HCT116 (cell line): ENCODE measurements around the gene TFCP2. TPM values are rescaled to one million over a fixed set of nuclear protein-coding genes. Genes with fewer than 3 reads are reported as not detected.

Experiments used
- ATAC-seq: fragments of 200-7000 bp; cut with Tn5 transposase; 2 replicates; pipeline ENCODE4 v1.9.1; 2020; ENCODE audit warnings: mild to moderate bottlenecking, moderate library complexity
- BruUV-seq: library from RNA; stranded (reverse); fragments of 400-500 nt; replicated peaks from 2 replicates; lab custom pipeline; 2021; lab: Mats Ljungman, UMichigan
- CTCF ChIA-PET: fragments of 300-600 bp; sonication (Branson Sonifier 250); formaldehyde crosslinking; loops from one replicate; lab custom pipeline; 2021; ENCODE audit warnings: antibody characterized with exemption; lab: Charles Lee
- POLR2A ChIA-PET: fragments of 300-600, 350-600 bp; sonication (Branson Sonifier 250); formaldehyde crosslinking; loops from one replicate; lab custom pipeline; 2021; ENCODE audit warnings: antibody characterized with exemption; lab: Charles Lee
- RAD21 ChIA-PET, 2 experiments: fragments of 300-600 bp; sonication (Branson Sonifier 250); formaldehyde crosslinking; loops; one replicate each; lab custom pipeline; 2023; ENCODE audit warnings: low total read pairs in 2 of 2; ENCODE audit not compliant: uncharacterized antibody in 2 of 2, unreplicated experiment in 2 of 2, low non-redundant PET in 1 of 2; lab: Charles Lee
- DNase-seq: peaks from one replicate; pipeline ENCODE4 v3.0.0-alpha.2; 2010; ENCODE audit warnings: low read depth, low spot score
- H2AFZ ChIP-seq: fragments of 200-600 bp; shearing (Covaris generic), sonication (generic); 2 replicates; pipeline ENCODE4 v1.6.1; 2017; ENCODE audit warnings: low read depth, mixed run types, mixed read lengths, antibody characterized with exemption, low read length; ENCODE audit not compliant: poor library complexity, severe bottlenecking
- H3K27ac ChIP-seq: 2 replicates; pipeline ENCODE4 v1.5.1; 2012; ENCODE audit warnings: low read depth, low read length
- H3K27me3 ChIP-seq: fragments of 200-600 bp; sonication (generic); 2 replicates; pipeline ENCODE4 v1.6.1; 2016; ENCODE audit warnings: mixed run types, low read length, mixed read lengths; ENCODE audit not compliant: insufficient read depth
- H3K36me3 ChIP-seq, 2 experiments: fragments of 200-500 bp in 1 of 2; fragments of 200-600 bp in 1 of 2; sonication (Bioruptor generic) in 1 of 2; sonication (generic) in 1 of 2; 2 replicates each; pipeline versions ENCODE4 v1.5.1 to v1.6.1; 2014 to 2016; ENCODE audit warnings: low read length in 2 of 2, inconsistent platforms in 1 of 2, mixed read lengths in 1 of 2, mixed run types in 1 of 2; ENCODE audit not compliant: insufficient read depth in 2 of 2, control insufficient read depth in 1 of 2
- H3K4me1 ChIP-seq, 2 experiments: fragments of 200-600 bp in 1 of 2; sonication (generic) in 1 of 2; 2 replicates each; pipeline versions ENCODE4 v1.5.1 to v1.6.1; 2012 to 2017; ENCODE audit warnings: low read length in 2 of 2, inconsistent platforms in 1 of 2, mild to moderate bottlenecking in 1 of 2, mixed read lengths in 1 of 2, mixed run types in 1 of 2, moderate library complexity in 1 of 2; ENCODE audit not compliant: insufficient read depth in 2 of 2, control insufficient read depth in 1 of 2
- H3K4me2 ChIP-seq: fragments of 200-600 bp; sonication (generic); 2 replicates; pipeline ENCODE4 v1.6.1; 2017; ENCODE audit warnings: mixed run types, low read length, mixed read lengths
- H3K4me3 ChIP-seq, 2 experiments: fragments of 200-600 bp in 1 of 2; sonication (generic) in 1 of 2; replicated peaks in 1 of 2; 2 replicates each; pipeline ENCODE4 v1.5.1; 2011 to 2016; ENCODE audit warnings: low read length in 2 of 2, control low read depth in 1 of 2, low read depth in 1 of 2, mild to moderate bottlenecking in 1 of 2, mixed read lengths in 1 of 2, mixed run types in 1 of 2
- H3K79me2 ChIP-seq: fragments of 200-600 bp; sonication (generic); 2 replicates; pipeline ENCODE4 v1.6.1; 2017; ENCODE audit warnings: mild to moderate bottlenecking, mixed run types, low read length, moderate library complexity, mixed read lengths; ENCODE audit not compliant: insufficient read depth
- H3K9ac ChIP-seq: fragments of 200-600 bp; sonication (generic); 2 replicates; pipeline ENCODE4 v1.6.1; 2016; ENCODE audit warnings: low read length, mixed read lengths
- H3K9me2 ChIP-seq: fragments of 200-600 bp; sonication (generic), shearing (Covaris generic); 2 replicates; pipeline ENCODE4 v1.6.1; 2017; ENCODE audit warnings: mixed run types, mild to moderate bottlenecking, moderate library complexity; ENCODE audit not compliant: insufficient read depth
- H3K9me3 ChIP-seq, 2 experiments: fragments of 200-500 bp in 1 of 2; fragments of 200-600 bp in 1 of 2; sonication (Bioruptor generic) in 1 of 2; sonication (generic) in 1 of 2; 2 replicates each; pipeline ENCODE4 v1.6.1; 2014 to 2017; ENCODE audit warnings: low read length in 2 of 2, mixed read lengths in 2 of 2, inconsistent platforms in 1 of 2, low read depth in 1 of 2, mild to moderate bottlenecking in 1 of 2, mixed run types in 1 of 2, moderate library complexity in 1 of 2; ENCODE audit not compliant: control insufficient read depth in 1 of 2, insufficient read depth in 1 of 2
- H4K20me1 ChIP-seq: fragments of 200-600 bp; sonication (generic), shearing (Covaris generic); 2 replicates; pipeline ENCODE4 v1.6.1; 2017; ENCODE audit warnings: mixed run types, mild to moderate bottlenecking, moderate library complexity; ENCODE audit not compliant: insufficient read depth
- CEBPB ChIP-seq: IDR thresholded peaks from 2 replicates; pipeline ENCODE4 v1.6.1; 2012; ENCODE audit warnings: low read depth
- EGR1 ChIP-seq: IDR thresholded peaks from 2 replicates; pipeline ENCODE4 v1.6.1; 2012; ENCODE audit warnings: low read depth
- ELF1 ChIP-seq: IDR thresholded peaks from 2 replicates; pipeline ENCODE4 v1.6.1; 2012; ENCODE audit warnings: low read depth, borderline replicate concordance
- EZH2 ChIP-seq: fragments of 200-600 bp; sonication (generic); IDR thresholded peaks from 2 replicates; pipeline ENCODE4 v1.6.1; 2017; ENCODE audit warnings: antibody characterized with exemption, mixed run types
- FOSL1 ChIP-seq: IDR thresholded peaks from 2 replicates; pipeline ENCODE4 v1.6.1; 2012; ENCODE audit warnings: low read depth
- MAX ChIP-seq: IDR thresholded peaks from 2 replicates; pipeline ENCODE4 v1.6.1; 2012
- REST ChIP-seq: IDR thresholded peaks from 2 replicates; pipeline ENCODE4 v1.6.1; 2012; ENCODE audit warnings: low read depth
- SIN3A ChIP-seq: IDR thresholded peaks from 2 replicates; pipeline ENCODE4 v1.6.1; 2012; ENCODE audit warnings: low read depth
- SP1 ChIP-seq: IDR thresholded peaks from 2 replicates; pipeline ENCODE4 v1.6.1; 2012; ENCODE audit warnings: low read depth
- SRF ChIP-seq: IDR thresholded peaks from 2 replicates; pipeline ENCODE4 v1.6.1; 2012; ENCODE audit warnings: low read depth
- TCF7L2 ChIP-seq: IDR thresholded peaks from 2 replicates; pipeline ENCODE4 v1.7.0; 2011; ENCODE audit warnings: borderline replicate concordance, inconsistent platforms; ENCODE audit not compliant: insufficient read depth, insufficient read length; ENCODE audit errors: extremely low read depth
- YY1 ChIP-seq: IDR thresholded peaks from 2 replicates; pipeline ENCODE4 v1.6.1; 2011; ENCODE audit warnings: low read length, low read depth, moderate library complexity, mild to moderate bottlenecking; ENCODE audit not compliant: insufficient replicate concordance; ENCODE audit errors: extremely low read depth
- intact Hi-C: fragments of 100-400 bp; cut with micrococcal nuclease; formaldehyde crosslinking; loops from 2 replicates; pipeline ENCODE4 v1.10.0; 2022
- total RNA-seq: library from RNA; stranded (reverse); gene quantifications from one replicate; pipeline ENCODE4 v1.2.1, GENCODE V29; 2021; ENCODE audit not compliant: unreplicated experiment

TFCP2 gene
- total RNA-seq, 1 experiment from 2014 or later = 31.6 TPM

DNA sequence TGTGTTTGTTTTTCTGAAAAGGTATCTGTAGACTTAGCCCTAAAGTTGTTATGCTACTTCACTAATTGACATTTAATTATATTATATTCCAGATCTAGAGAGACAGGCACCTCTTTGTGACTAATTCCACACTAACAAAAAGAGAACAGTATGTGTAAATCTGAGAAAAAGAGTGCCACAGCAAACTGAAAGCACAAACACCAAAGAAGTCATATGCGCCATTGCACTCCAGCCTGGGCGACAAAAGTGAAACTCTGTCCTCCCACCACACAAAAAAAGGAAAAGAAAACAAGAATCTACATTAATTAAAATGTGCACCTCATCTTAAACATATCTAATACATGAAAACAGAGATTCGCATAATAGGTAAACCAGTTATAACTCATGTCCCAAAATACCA is 85.1 kb downstream of the TFCP2 start:
- no peak for DNase-seq
- Histone ChIP-seq H3K9me3 (no peaks in the 10 kb centered on the region), H3K9ac (no peak overlapping the region), H3K4me1 (peaks cover 0 to 4% of the 10 kb centered on the region in 2 experiments; a peak in 1 of 4 replicates), H3K27me3 (no peaks in the 10 kb centered on the region), H3K36me3 (peaks cover 0 to 4% of the 10 kb centered on the region in 2 experiments; a peak in 1 of 4 replicates), H3K4me3 (no peak overlapping the region), H3K27ac (no peak overlapping the region), H3K9me2 (no peaks in the 10 kb centered on the region), H2AFZ (no peak overlapping the region), H3K4me2 (no peak overlapping the region), H4K20me1 (no peaks in the 10 kb centered on the region), H3K79me2 (peaks cover 3% of the 10 kb centered on the region; the same call in 1 of the 2 replicates)
- no peak for TF ChIP-seq CEBPB
- TF ChIP-seq SP1 = no peak
- TF ChIP-seq EZH2 = no peak
- no peak for TF ChIP-seq ELF1
- no peak for TF ChIP-seq SIN3A
- no peak for TF ChIP-seq TCF7L2
- no peak for TF ChIP-seq YY1
- TF ChIP-seq MAX = no peak
- no peak for TF ChIP-seq FOSL1
- TF ChIP-seq SRF = no peak
- no peak for TF ChIP-seq REST
- TF ChIP-seq EGR1 = no peak
- intact Hi-C loops = loop anchor here (10.0 kb wide), 1 partner anchor 127 kb away; the partner anchor contains the start of gene POU6F1
- no TSS peak for BruUV-seq
- ChIA-PET CTCF (no interaction called here), RAD21 (no interaction called here), POLR2A (no interaction called here)
- no peak for ATAC-seq
